ENCODE measurements around the gene FNBP1.

The FNBP1 gene

GRCh38 chr9:129932303-129933151 is 110.5 kb downstream of the FNBP1 start:
- TF ChIP-seq CTCF (IDR thresholded peaks at IDR 0.05; ENCODE audit: control insufficient read depth, extremely low read depth, insufficient read depth), result no peak
- H3K4me3 ChIP-seq (ENCODE audit: low read depth, low read length), result no peak overlapping the region
- DNase-seq (ENCODE audit: low read depth), result no peak

- DNase-seq (ENCODE audit: low read depth), result no peak
- H3K4me3 ChIP-seq (ENCODE audit: low read depth, low read length), result no peak overlapping the region
- no peak for TF ChIP-seq CTCF (IDR thresholded peaks at IDR 0.05; ENCODE audit: control insufficient read depth, extremely low read depth, insufficient read depth)
Measured at GRCh38 chr9:129930743-129931142, 112.2 kb downstream of the FNBP1 start.

- no peak overlapping the region for H3K4me3 ChIP-seq (ENCODE audit: low read depth, low read length)
- TF ChIP-seq CTCF (IDR thresholded peaks at IDR 0.05; ENCODE audit: control insufficient read depth, extremely low read depth, insufficient read depth), result no peak
- no peak for DNase-seq (ENCODE audit: low read depth)
Measured at GRCh38 chr9:129929496-129930125, 113.4 kb downstream of the FNBP1 start.

- TF ChIP-seq CTCF (IDR thresholded peaks at IDR 0.05; ENCODE audit: control insufficient read depth, extremely low read depth, insufficient read depth), result no peak
- H3K4me3 ChIP-seq (ENCODE audit: low read depth, low read length), result no peak overlapping the region
- DNase-seq (ENCODE audit: low read depth), result no peak
Measured at GRCh38 chr9:129923589-129923988, 119.4 kb downstream of the FNBP1 start.

GRCh38 chr9:129921905-129922304 is 121.1 kb downstream of the FNBP1 start:
- H3K4me3 ChIP-seq (ENCODE audit: low read depth, low read length), result no peak overlapping the region
- TF ChIP-seq CTCF (IDR thresholded peaks at IDR 0.05; ENCODE audit: control insufficient read depth, extremely low read depth, insufficient read depth), result no peak
- DNase-seq (ENCODE audit: low read depth), result no peak

GRCh38 chr9:129919841-129920240 is 123.1 kb downstream of the FNBP1 start:
- no peak overlapping the region for H3K4me3 ChIP-seq (ENCODE audit: low read depth, low read length)
- no peak for TF ChIP-seq CTCF (IDR thresholded peaks at IDR 0.05; ENCODE audit: control insufficient read depth, extremely low read depth, insufficient read depth)
- no peak for DNase-seq (ENCODE audit: low read depth)

All from LNCaP clone FGC (cell line).